Measurements from ENCODE around the gene PRDM16. TPM values are rescaled to one million over a fixed set of nuclear protein-coding genes. Genes with fewer than 3 reads are reported as not detected.

The PRDM16 gene
- total and polyA plus RNA-seq, 2 donors (not counting 1 experiment from before 2014, with no cell fraction given) = 0.03 to 0.12 TPM

GRCh38 chr1:3463891-3464648, 395.1 kb downstream of the PRDM16 start:
- H3K9ac ChIP-seq (ENCODE audit: low read length) = no peak overlapping the region
- H4K20me1 ChIP-seq (ENCODE audit: control insufficient read depth, insufficient read depth, low read length, poor library complexity, severe bottlenecking) = no peaks in the 10 kb centered on the region
- no peaks in the 10 kb centered on the region for H3K27me3 ChIP-seq (replicated peaks in 1 of 4; ENCODE audit: control extremely low read depth in 1 of 4, control insufficient read depth in 3 of 4, insufficient read depth in 4 of 4, low read length in 3 of 4)
- Mint-ChIP-seq H3K4me3 (no peak overlapping the region), H3K27ac (no peak overlapping the region), H3K9me3 (ENCODE audit: insufficient read depth) (no peaks in the 10 kb centered on the region), H3K4me1 (no peaks in the 10 kb centered on the region), H3K27me3 (peaks cover 3% of the 10 kb centered on the region)
- ATAC-seq (ENCODE audit: low read depth) (no peak), DNase-seq (no peak)
- POLR2A ChIA-PET = no interaction called here
- H3K36me3 ChIP-seq (replicated peaks in 1 of 2; ENCODE audit: control extremely low read depth in 1 of 2, control insufficient read depth in 1 of 2, extremely low read depth in 1 of 2, insufficient read depth in 2 of 2, low read length in 1 of 2) = no peaks in the 10 kb centered on the region
- H3K4me3 ChIP-seq (ENCODE audit: control extremely low read depth in 1 of 5, extremely low read depth in 1 of 5, insufficient read depth in 1 of 5, low read depth in 2 of 5, low read length in 4 of 5) = no peak overlapping the region
- intact Hi-C loops (cut with micrococcal nuclease) = no loop called here
- no peaks in the 10 kb centered on the region for H3K79me2 ChIP-seq (ENCODE audit: control insufficient read depth, insufficient read depth, low read length)
- H3K9me3 ChIP-seq (ENCODE audit: control extremely low read depth in 1 of 3, control insufficient read depth in 2 of 3, insufficient read depth in 1 of 3, low read length in 2 of 3) = no peaks in the 10 kb centered on the region
- CTCF ChIA-PET = interaction anchor here (1.3 to 1.6 kb wide), 2 partner anchors 11 to 24 kb away, joined by 3 to 7 read pairs; no protein-coding TSS in a partner anchor
- no peaks in the 10 kb centered on the region for H3K4me1 ChIP-seq (ENCODE audit: control insufficient read depth in 2 of 2, insufficient read depth in 2 of 2, low read length in 2 of 2)
- TF ChIP-seq EZH2 (IDR thresholded peaks at IDR 0.05; ENCODE audit: borderline replicate concordance, insufficient read depth, low read depth, low read length, poor library complexity, severe bottlenecking) = no peak
- TF ChIP-seq, protein P1, sequence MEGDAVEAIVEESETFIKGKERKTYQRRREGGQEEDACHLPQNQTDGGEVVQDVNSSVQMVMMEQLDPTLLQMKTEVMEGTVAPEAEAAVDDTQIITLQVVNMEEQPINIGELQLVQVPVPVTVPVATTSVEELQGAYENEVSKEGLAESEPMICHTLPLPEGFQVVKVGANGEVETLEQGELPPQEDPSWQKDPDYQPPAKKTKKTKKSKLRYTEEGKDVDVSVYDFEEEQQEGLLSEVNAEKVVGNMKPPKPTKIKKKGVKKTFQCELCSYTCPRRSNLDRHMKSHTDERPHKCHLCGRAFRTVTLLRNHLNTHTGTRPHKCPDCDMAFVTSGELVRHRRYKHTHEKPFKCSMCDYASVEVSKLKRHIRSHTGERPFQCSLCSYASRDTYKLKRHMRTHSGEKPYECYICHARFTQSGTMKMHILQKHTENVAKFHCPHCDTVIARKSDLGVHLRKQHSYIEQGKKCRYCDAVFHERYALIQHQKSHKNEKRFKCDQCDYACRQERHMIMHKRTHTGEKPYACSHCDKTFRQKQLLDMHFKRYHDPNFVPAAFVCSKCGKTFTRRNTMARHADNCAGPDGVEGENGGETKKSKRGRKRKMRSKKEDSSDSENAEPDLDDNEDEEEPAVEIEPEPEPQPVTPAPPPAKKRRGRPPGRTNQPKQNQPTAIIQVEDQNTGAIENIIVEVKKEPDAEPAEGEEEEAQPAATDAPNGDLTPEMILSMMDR (IDR thresholded peaks at IDR 0.05) = no peak
- no peak overlapping the region for H3K27ac ChIP-seq (ENCODE audit: low read length in 2 of 2)
- WGBS (ENCODE audit: insufficient coverage) = 86% methylated on average over 21 of the region's 21 CpGs
- no peak overlapping the region for H3K4me2 ChIP-seq (replicated peaks; ENCODE audit: low read depth, low read length, poor library complexity, severe bottlenecking)
- H2AFZ ChIP-seq (ENCODE audit: insufficient read depth, low read depth, low read length, poor library complexity, severe bottlenecking) = no peak overlapping the region

GRCh38 chr1:3464649-3465025, 395.6 kb downstream of the PRDM16 start:
- Mint-ChIP-seq H3K27ac (no peak overlapping the region), H3K27me3 (peaks cover 3% of the 10 kb centered on the region), H3K4me3 (no peak overlapping the region), H3K9me3 (ENCODE audit: insufficient read depth) (no peaks in the 10 kb centered on the region), H3K4me1 (no peaks in the 10 kb centered on the region)
- H3K79me2 ChIP-seq (ENCODE audit: control insufficient read depth, insufficient read depth, low read length) = no peaks in the 10 kb centered on the region
- ChIA-PET POLR2A (no interaction called here), CTCF (interaction anchor here (1.6 kb wide), 1 partner anchor 12 kb away, joined by 7 read pairs; no protein-coding TSS in a partner anchor)
- TF ChIP-seq EZH2 (IDR thresholded peaks at IDR 0.05; ENCODE audit: borderline replicate concordance, insufficient read depth, low read depth, low read length, poor library complexity, severe bottlenecking) = no peak
- TF ChIP-seq, protein P1 (IDR thresholded peaks at IDR 0.05) = no peak
- no peaks in the 10 kb centered on the region for H3K4me1 ChIP-seq (ENCODE audit: control insufficient read depth in 2 of 2, insufficient read depth in 2 of 2, low read length in 2 of 2)
- no peak overlapping the region for H3K9ac ChIP-seq (ENCODE audit: low read length)
- no peaks in the 10 kb centered on the region for H3K9me3 ChIP-seq (ENCODE audit: control extremely low read depth in 1 of 3, control insufficient read depth in 2 of 3, insufficient read depth in 1 of 3, low read length in 2 of 3)
- ATAC-seq (ENCODE audit: low read depth) = no peak
- DNase-seq = no peak
- no peak overlapping the region for H3K4me3 ChIP-seq (ENCODE audit: control extremely low read depth in 1 of 5, extremely low read depth in 1 of 5, insufficient read depth in 1 of 5, low read depth in 2 of 5, low read length in 4 of 5)
- no peaks in the 10 kb centered on the region for H3K27me3 ChIP-seq (replicated peaks in 1 of 4; ENCODE audit: control extremely low read depth in 1 of 4, control insufficient read depth in 3 of 4, insufficient read depth in 4 of 4, low read length in 3 of 4)
- no peak overlapping the region for H3K4me2 ChIP-seq (replicated peaks; ENCODE audit: low read depth, low read length, poor library complexity, severe bottlenecking)
- no peaks in the 10 kb centered on the region for H4K20me1 ChIP-seq (ENCODE audit: control insufficient read depth, insufficient read depth, low read length, poor library complexity, severe bottlenecking)
- H2AFZ ChIP-seq (ENCODE audit: insufficient read depth, low read depth, low read length, poor library complexity, severe bottlenecking) = no peak overlapping the region
- H3K36me3 ChIP-seq (replicated peaks in 1 of 2; ENCODE audit: control extremely low read depth in 1 of 2, control insufficient read depth in 1 of 2, extremely low read depth in 1 of 2, insufficient read depth in 2 of 2, low read length in 1 of 2) = no peaks in the 10 kb centered on the region
- WGBS (ENCODE audit: insufficient coverage) = 93% methylated on average over 11 of the region's 11 CpGs
- no peak overlapping the region for H3K27ac ChIP-seq (ENCODE audit: low read length in 2 of 2)
- intact Hi-C loops (cut with micrococcal nuclease) = no loop called here
